PC-3 (cell line): ENCODE data around the gene SCN9A. TPM values are rescaled to one million over a fixed set of nuclear protein-coding genes. Genes with fewer than 3 reads are reported as not detected.
A peak's percentile ranks its signal among the peaks of the same experiment; 100 is the strongest.

ENCODE experiments used
- ATAC-seq: fragments of 200-7000 bp; cut with Tn5 transposase; 2 replicates; pipeline ENCODE4 v1.9.1; 2020; ENCODE audit warnings: mild to moderate bottlenecking, moderate library complexity
- BruUV-seq: library from RNA; stranded (reverse); fragments of 400-500 nt; replicated peaks from 2 replicates; lab custom pipeline; 2021; lab: Mats Ljungman, UMichigan
- CTCF ChIA-PET: fragments of 300-600 bp; sonication (Branson Sonifier 250); formaldehyde crosslinking; loops from one replicate; lab custom pipeline; 2022; ENCODE audit warnings: antibody characterized with exemption; lab: Charles Lee
- POLR2A ChIA-PET: fragments of 300-600 bp; sonication (Branson Sonifier 250); formaldehyde crosslinking; loops from one replicate; lab custom pipeline; 2022; ENCODE audit warnings: antibody characterized with exemption; ENCODE audit not compliant: unreplicated experiment; lab: Charles Lee
- DNase-seq: peaks from one replicate; pipeline ENCODE4 v3.0.0-alpha.2; 2015
- H2AFZ ChIP-seq: fragments of 300-600 bp; sonication (generic); 2 replicates; pipeline ENCODE4 v1.6.0; 2016; ENCODE audit warnings: antibody characterized with exemption, low read length
- H3F3A ChIP-seq: fragments of 300-600 bp; sonication (generic); one replicate; pipeline ENCODE4 v1.6.0; 2017; ENCODE audit warnings: antibody characterized with exemption, low read length, control low read depth, mild to moderate bottlenecking; ENCODE audit not compliant: unreplicated experiment
- H3K27ac ChIP-seq: fragments of 300-600 bp; sonication (generic); 2 replicates; pipeline ENCODE4 v1.5.1; 2016; ENCODE audit warnings: mild to moderate bottlenecking, low read length
- H3K27me3 ChIP-seq: fragments of 300-600 bp; sonication (generic); 2 replicates; pipeline ENCODE4 v1.6.1; 2016; ENCODE audit warnings: low read length, mixed read lengths
- H3K36me3 ChIP-seq: fragments of 300-600 bp; sonication (generic); 2 replicates; pipeline ENCODE4 v1.6.1; 2016; ENCODE audit warnings: low read depth, mixed run types, low read length, mixed read lengths
- H3K4me1 ChIP-seq: fragments of 300-600 bp; sonication (generic); 2 replicates; pipeline ENCODE4 v1.5.1; 2016; ENCODE audit warnings: low read length; ENCODE audit not compliant: insufficient read depth
- H3K4me2 ChIP-seq: fragments of 300-600 bp; sonication (generic); 2 replicates; pipeline ENCODE4 v1.6.0; 2016; ENCODE audit warnings: low read length
- H3K4me3 ChIP-seq: fragments of 300-600 bp; sonication (generic); 2 replicates; pipeline ENCODE4 v1.5.1; 2016; ENCODE audit warnings: mild to moderate bottlenecking, low read length, mixed read lengths
- H3K79me2 ChIP-seq: fragments of 300-600 bp; sonication (generic); 2 replicates; pipeline ENCODE4 v1.6.1; 2017; ENCODE audit warnings: low read length, mixed read lengths
- H3K9ac ChIP-seq: fragments of 300-600 bp; sonication (generic); 2 replicates; pipeline ENCODE4 v1.6.0; 2016; ENCODE audit warnings: mild to moderate bottlenecking, low read length
- H3K9me2 ChIP-seq: fragments of 300-600 bp; sonication (generic); replicated peaks from 2 replicates; pipeline ENCODE4 v1.6.1; 2016; ENCODE audit warnings: mixed run types, low read length, mixed read lengths
- H3K9me3 ChIP-seq: fragments of 300-600 bp; sonication (generic); 2 replicates; pipeline ENCODE4 v1.6.1; 2016; ENCODE audit warnings: low read length, mixed read lengths
- H4K20me1 ChIP-seq: fragments of 300-600 bp; sonication (generic); 2 replicates; pipeline ENCODE4 v1.6.1; 2016; ENCODE audit warnings: low read length, mixed read lengths
- EZH2 ChIP-seq: fragments of 300-600 bp; sonication (generic); IDR thresholded peaks from one replicate; pipeline ENCODE4 v1.6.1; 2017; ENCODE audit warnings: antibody characterized with exemption, mild to moderate bottlenecking, low read length; ENCODE audit not compliant: unreplicated experiment
- EZH2phosphoT487 ChIP-seq: fragments of 300-600 bp; sonication (generic); IDR thresholded peaks from 2 replicates; pipeline ENCODE4 v1.6.1; 2018; ENCODE audit warnings: mild to moderate bottlenecking, antibody characterized with exemption, low read length, borderline replicate concordance
- intact Hi-C: fragments of 100-400 bp; cut with micrococcal nuclease; formaldehyde crosslinking; loops from 2 replicates; pipeline ENCODE4 v1.9.0; 2023
- total RNA-seq: library from RNA; depleted of rRNA; stranded (reverse); fragments of >200 nt; gene quantifications from 2 replicates; pipeline ENCODE4 v1.2.3, GENCODE V29; 2014
- TF ChIP-seq, protein P1 (sequence below): fragments of 300-600 bp; sonication (generic); conservative IDR thresholded peaks from 2 replicates; pipeline ENCODE4 v1.5.1; 2017; ENCODE audit warnings: antibody characterized with exemption, low read depth, mild to moderate bottlenecking, low read length

The SCN9A gene
- total RNA-seq, 1 experiment from 2014 or later, result 7.0 TPM

GRCh38 chr2:166256896-166257295, 118.8 kb downstream of the SCN9A start:
- no peaks in the 10 kb centered on the region for H3K36me3 ChIP-seq
- H3K4me1 ChIP-seq, result no peaks in the 10 kb centered on the region
- DNase-seq (no peak), ATAC-seq (no peak)
- CTCF ChIA-PET, result no interaction called here
- no peak overlapping the region for H3K27ac ChIP-seq
- H3K9me2 ChIP-seq, result no peaks in the 10 kb centered on the region
- intact Hi-C loops, result no loop called here
- no peak overlapping the region for H3K4me3 ChIP-seq
- POLR2A ChIA-PET, result no interaction called here
- H2AFZ ChIP-seq, result no peak overlapping the region
- no peak overlapping the region for H3K9ac ChIP-seq
- H3K9me3 ChIP-seq, result no peaks in the 10 kb centered on the region
- H3K4me2 ChIP-seq, result no peak overlapping the region
- no peaks in the 10 kb centered on the region for H3K27me3 ChIP-seq
- H4K20me1 ChIP-seq, result no peaks in the 10 kb centered on the region
- no peaks in the 10 kb centered on the region for H3K79me2 ChIP-seq
- BruUV-seq, result no TSS peak
- H3F3A ChIP-seq, result no peaks in the 10 kb centered on the region
- TF ChIP-seq, protein P1, sequence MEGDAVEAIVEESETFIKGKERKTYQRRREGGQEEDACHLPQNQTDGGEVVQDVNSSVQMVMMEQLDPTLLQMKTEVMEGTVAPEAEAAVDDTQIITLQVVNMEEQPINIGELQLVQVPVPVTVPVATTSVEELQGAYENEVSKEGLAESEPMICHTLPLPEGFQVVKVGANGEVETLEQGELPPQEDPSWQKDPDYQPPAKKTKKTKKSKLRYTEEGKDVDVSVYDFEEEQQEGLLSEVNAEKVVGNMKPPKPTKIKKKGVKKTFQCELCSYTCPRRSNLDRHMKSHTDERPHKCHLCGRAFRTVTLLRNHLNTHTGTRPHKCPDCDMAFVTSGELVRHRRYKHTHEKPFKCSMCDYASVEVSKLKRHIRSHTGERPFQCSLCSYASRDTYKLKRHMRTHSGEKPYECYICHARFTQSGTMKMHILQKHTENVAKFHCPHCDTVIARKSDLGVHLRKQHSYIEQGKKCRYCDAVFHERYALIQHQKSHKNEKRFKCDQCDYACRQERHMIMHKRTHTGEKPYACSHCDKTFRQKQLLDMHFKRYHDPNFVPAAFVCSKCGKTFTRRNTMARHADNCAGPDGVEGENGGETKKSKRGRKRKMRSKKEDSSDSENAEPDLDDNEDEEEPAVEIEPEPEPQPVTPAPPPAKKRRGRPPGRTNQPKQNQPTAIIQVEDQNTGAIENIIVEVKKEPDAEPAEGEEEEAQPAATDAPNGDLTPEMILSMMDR, result no peak
- no peak for TF ChIP-seq EZH2
- TF ChIP-seq EZH2phosphoT487, result no peak

DNA sequence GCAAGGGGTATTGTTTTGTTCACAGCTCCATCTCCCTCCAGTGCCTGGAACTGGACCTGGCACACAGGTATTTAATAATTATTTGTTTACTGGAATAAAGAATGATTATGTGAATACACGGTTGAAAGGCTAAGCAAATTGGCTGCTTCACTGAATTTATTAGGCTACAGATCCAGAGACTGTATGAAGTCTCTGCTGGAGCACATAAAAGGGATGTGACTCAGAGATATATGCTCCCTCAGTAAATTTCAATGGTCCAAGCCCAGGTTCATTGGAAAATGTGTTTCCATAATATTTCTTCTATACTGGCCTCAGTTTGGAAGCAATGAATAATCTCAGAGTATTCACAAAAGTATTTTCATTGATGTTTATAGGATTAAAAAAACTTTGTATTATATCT, 126.4 kb downstream of the SCN9A start:
- Histone ChIP-seq H3K9ac (no peak overlapping the region), H3K27me3 (no peaks in the 10 kb centered on the region), H3K79me2 (no peaks in the 10 kb centered on the region), H3F3A (no peaks in the 10 kb centered on the region), H3K9me2 (no peaks in the 10 kb centered on the region), H2AFZ (no peak overlapping the region), H3K4me1 (no peaks in the 10 kb centered on the region), H3K4me3 (no peak overlapping the region), H3K27ac (no peak overlapping the region), H4K20me1 (no peaks in the 10 kb centered on the region), H3K9me3 (no peaks in the 10 kb centered on the region), H3K36me3 (no peaks in the 10 kb centered on the region), H3K4me2 (no peak overlapping the region)
- DNase-seq, result no peak
- ChIA-PET POLR2A (no interaction called here), CTCF (no interaction called here)
- BruUV-seq, result no TSS peak
- TF ChIP-seq EZH2 (no peak), EZH2phosphoT487 (no peak)
- TF ChIP-seq, protein P1, result no peak
- intact Hi-C loops, result no loop called here
- peak; percentile 96 for ATAC-seq

DNA sequence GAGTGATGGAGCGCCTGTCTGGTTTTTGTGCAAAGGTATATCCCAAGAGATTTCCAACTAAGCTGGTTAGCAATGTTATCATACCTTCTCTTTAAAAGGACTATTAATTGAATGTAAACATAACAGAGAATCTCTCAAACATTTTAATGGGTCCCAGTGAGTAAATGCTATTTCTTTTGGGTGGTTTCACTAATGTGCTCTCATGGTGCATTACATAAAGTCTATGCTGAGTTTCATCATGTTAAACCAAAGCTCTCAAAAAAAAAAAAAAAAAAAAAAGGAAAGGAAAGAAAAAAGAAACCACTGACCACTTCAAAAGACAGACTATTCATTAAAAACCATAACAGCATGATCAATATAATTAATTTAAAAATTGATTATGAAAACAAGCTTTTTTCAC, 128.8 kb downstream of the SCN9A start:
- no peak overlapping the region for H3K27ac ChIP-seq
- no peaks in the 10 kb centered on the region for H4K20me1 ChIP-seq
- H3K27me3 ChIP-seq, result no peaks in the 10 kb centered on the region
- ATAC-seq (peak; percentile 44; the same call in 1 of the 2 replicates), DNase-seq (no peak)
- H3K9ac ChIP-seq, result no peak overlapping the region
- no peak overlapping the region for H3K4me3 ChIP-seq
- TF ChIP-seq, protein P1, result no peak
- TF ChIP-seq EZH2, result no peak
- TF ChIP-seq EZH2phosphoT487, result no peak
- intact Hi-C loops, result no loop called here
- ChIA-PET POLR2A (no interaction called here), CTCF (no interaction called here)
- no peaks in the 10 kb centered on the region for H3K9me2 ChIP-seq
- no peaks in the 10 kb centered on the region for H3F3A ChIP-seq
- H3K79me2 ChIP-seq, result no peaks in the 10 kb centered on the region
- H3K4me2 ChIP-seq, result no peak overlapping the region
- no peaks in the 10 kb centered on the region for H3K4me1 ChIP-seq
- H3K36me3 ChIP-seq, result no peaks in the 10 kb centered on the region
- no peaks in the 10 kb centered on the region for H3K9me3 ChIP-seq
- H2AFZ ChIP-seq, result no peak overlapping the region
- BruUV-seq, result no TSS peak
